Measurements from ENCODE around the gene CHRNA4.
A peak's percentile ranks its signal among the peaks of the same experiment; 100 is the strongest.

The CHRNA4 gene

DNA sequence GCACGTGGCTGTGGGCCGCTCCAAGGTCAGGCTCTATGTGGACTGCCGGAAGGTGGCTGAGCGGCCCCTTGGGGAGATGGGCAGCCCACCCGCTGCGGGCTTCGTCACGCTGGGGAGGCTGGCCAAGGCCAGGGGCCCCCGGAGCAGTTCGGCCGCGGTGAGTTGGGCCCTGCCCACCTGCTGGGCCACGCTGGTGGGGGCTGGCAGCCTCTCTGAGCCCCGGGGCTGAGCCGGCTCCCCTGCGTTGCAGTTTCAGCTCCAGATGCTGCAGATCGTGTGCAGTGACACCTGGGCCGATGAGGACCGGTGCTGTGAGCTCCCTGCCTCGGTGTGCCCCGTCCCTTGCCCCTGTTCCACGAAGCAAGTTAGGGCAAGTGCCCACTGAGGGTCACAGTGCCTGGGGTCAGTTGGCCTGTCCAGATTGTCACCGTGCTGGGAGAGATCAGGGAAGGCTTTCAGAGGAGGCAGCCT is 41.1 kb downstream of the CHRNA4 start:
- no peak for DNase-seq

DNA sequence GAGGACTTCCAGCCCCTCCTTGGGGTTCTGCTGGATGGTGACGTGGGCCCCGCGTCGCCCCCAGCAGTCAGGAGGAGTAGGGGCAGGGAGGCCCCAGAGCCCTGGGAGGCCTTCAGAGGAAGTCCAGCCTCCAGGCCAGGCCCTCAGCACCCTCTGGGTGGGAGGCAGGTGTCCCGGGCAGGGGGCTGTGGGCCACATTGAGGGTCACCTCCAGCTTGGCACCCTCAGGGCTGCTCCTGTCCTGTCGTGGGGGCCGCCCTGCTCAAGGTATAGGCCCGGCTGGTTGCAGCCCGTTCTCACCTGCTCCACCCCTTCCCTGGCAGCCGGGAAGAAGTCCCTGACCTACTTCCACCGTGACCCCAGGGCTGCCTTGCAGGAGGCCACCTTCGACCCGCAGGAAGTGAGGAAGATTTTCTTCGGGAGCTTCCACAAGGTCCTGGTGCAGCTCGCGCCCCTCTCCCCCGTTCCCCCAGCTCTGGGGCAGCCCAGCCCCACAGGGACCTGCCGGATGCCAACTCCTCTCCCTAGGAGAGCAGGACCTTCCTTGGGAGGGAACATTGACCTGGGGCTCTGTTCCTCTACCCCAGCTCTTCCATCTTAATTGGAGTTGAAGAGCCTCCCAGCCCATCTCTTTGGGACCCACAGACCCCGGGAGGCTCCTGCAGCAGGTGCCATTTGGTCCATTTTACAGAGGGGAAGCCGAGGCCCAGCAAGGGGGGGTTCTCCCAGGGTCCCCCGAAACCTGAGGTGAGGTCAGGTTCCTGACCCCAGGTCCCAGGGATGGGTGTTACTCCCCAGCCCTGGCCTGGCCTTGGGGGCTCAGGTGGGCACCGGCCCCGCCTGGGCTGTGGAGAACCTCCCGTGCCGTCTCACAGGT is 41.7 kb downstream of the CHRNA4 start:
- no peak for DNase-seq

DNA sequence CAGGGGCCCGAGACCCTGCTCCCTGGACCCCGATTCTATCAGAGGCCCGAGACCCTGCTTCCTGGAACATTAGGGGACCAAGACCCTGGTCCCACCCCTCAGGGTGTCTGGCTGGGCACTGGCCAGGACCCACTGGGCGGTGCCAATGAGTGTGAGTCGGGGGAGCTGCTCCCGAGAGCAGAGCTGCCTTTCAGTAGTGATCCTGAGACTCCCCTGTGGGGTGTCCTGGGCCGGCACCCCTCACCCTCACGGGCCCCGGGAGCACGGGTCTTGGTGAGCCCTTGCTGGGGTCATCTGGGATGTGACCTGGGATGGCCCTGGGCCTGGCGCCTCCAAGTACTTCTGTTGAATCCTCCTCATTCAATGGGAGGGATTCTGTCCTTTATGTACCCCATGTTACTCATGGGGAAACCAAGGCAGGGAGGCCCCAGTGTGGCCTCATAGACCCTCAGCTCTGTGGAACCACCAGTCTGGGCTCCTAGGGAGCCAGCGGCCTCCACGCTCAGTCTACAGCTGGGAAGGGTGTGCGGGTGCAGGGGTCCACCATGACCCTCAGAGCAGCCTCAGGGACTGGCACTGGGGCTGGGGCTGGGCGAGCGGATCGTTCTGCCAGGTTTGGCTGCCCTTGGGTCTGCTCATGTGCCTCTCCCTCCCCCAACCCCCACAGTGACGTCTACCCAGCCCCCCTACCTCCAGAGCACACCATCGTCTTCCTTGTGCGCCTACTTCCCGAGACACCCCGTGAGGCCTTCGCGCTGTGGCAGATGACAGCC is 42.6 kb downstream of the CHRNA4 start:
- no peak for DNase-seq

DNA sequence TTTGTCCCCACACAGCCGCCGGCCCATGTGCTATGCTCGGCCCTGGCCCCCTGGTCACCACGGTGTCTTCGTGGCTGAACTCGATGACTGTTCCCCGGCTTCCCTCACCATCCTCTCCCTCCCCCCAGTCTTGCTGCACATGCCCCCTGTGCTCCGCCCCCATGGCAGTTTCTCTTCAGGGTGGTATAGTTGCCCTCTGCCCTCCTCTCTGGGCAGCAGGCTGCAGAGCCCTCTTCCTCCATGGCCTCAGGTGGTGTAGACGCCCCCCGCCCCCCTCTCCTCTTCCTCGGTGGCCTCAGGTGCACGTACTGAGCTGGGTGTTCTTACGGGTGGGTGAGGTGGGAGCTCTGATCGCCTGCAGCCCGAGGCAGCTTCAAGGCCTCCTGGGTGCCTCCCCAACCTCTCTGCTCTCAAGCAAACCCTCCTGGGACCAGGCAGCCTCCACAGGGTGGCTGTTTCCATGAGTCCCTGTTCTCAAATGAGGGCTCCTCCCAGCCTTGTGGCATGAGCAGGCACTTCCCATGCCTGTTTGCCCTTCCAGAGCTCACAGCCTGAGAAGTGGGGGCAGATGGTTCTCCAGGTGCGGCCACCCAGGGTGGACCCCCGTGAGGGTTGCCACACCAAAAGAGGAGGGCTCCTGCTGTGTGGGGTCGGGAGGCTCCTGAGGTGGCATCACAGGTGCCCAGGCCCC is 43.4 kb downstream of the CHRNA4 start:
- DNase-seq, result no peak

DNA sequence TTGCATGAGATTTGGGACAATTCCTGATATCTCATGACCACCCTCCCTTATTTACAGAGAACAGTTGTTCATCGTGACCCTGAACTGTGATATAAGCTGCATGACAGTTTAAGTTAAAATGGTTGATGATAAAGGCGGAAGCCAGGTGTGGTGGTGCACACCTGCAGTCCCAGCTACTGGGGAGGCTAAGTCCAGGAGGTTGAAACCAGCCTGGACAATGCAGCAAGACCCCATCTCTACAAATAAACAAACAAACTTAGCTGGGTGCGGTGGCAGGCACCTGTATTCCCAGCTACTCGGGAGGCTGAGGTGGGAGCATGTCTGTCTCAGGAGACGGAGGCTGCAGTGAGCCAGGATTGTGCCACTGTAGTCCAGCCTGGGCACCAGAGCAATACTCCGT is 44.1 kb downstream of the CHRNA4 start:
- no peak for DNase-seq

DNA sequence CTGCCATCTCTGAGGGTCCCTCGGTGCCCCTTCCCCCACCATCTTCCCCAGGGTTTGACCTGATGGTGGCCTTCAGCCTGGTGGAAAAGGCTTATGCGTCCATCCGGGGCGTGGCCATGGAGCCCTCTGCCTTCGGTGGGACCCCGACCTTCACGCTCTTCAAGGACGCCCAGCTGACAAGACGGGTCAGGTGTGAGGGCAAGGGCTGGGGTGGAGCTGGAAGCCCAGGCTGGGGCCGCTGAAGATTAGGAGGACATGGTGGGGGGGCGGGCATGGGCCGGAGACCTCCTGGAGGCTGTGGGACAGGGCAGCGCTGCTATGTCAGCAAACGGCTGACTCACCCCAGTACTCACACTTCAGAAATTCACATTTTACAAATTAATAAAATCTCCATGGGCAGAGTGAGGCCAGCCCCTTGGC is 44.6 kb downstream of the CHRNA4 start:
- DNase-seq, result no peak

DNA sequence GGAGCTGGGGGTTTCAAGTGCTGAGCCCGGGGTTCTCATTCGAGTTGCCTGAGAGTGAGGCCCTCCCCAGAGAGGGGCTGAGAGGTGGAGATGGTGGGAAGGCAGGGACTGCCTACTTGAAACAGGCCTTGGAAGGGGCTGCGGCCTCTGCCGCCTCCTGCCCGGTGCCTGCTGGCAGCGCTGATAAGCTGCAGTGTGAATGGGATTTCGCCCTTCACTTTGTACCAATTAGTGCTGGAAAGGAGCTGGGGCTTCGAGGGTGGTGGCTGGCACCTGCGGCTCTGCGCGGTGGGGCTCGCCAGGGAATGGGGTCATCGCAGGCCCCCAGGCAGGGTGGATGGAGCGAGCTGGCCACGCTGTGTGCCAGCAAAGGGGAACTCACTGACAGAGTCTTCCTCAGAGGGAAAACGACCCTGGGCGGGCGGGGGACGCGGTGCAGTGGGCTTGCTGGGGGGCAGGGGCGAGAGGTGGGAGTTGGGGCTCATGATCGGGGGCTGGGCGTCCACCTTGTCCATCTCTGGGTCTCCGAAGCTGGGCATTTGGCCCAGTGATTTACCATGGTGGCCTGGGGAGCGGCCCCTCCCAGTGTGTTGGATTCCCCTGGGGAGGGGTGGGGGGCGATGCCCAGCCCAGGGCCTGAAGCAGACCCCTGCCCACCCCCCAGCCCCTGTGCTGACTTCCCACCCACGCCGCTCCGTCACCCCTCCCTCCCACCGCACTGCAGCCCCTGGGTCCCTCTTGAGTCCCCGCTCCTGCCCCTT is 45.2 kb downstream of the CHRNA4 start:
- DNase-seq, result no peak

DNA sequence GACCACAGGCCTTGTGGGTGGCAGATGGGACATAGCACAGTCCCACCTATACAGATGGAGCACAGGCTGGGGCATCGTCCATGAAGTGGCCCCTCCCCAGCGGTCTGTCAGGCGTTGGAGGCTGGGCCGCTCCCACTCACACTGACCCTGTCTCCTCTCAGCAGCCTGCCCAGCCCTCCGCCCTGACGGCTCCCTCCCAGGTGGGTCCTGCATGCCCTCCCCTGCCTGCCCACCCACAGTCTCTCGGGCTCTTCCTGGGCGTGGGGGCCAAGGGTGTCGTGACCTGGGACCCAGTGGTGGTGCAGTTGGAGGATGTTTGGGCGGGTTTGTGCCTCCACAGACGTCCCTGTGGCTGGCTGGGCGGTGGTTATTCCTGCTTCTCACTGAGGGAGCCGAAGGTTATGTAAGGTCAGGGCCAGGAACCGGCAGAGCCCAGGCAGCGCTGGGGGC is 45.9 kb downstream of the CHRNA4 start:
- no peak for DNase-seq

DNA sequence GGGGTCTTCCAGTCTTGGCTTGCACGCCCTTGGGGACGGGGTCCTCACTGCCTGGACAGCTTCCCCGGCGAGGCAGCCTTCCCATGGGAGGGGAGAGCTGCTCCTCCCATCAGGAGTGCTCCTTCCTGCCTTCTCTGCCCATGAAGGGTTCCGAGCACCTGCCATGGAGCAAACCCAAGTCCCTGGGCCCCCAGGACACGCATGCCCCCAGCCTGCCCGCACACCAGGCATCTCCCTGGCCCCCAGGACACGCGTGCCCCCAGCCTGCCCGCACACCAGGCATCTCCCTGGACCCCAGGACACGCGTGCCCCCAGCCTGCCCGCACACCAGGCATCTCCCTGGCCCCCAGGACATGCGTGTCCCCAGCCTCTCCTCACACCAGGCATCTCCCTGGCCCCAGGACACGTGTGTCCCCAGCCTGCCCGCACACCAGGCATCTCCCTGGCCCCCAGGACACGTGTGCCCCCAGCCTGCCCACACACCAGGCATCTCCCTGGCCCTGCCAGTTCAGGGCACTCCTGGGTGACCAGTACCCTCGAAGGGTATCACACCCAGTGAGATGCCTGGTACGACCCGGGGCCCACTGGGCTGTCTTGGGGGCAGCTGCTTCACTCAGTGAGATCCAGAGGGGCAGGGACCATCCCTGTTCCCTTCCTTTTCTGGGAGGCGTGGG is 46.4 kb downstream of the CHRNA4 start:
- no peak for DNase-seq

DNA sequence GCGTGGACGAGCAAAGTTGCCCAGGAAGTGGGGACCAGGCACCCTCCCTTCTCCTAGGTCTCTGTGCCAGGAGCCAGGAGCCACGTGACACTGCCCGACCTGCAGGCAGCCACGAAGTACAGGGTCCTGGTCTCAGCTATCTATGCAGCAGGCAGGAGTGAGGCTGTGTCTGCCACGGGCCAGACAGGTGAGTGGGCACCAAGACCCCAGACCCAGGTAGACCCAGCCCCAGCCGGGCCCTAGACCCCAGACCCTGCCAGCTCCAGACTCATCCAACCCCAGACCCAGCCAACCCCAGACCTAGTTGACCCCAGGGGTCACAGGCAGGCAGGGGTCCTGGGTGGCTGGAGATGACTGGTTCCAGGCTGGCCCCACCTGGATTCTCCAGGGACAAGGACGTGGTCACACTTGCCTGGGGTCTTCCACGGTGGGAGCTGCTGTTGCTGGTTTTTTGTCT is 47.1 kb downstream of the CHRNA4 start:
- DNase-seq, result no peak

DNA sequence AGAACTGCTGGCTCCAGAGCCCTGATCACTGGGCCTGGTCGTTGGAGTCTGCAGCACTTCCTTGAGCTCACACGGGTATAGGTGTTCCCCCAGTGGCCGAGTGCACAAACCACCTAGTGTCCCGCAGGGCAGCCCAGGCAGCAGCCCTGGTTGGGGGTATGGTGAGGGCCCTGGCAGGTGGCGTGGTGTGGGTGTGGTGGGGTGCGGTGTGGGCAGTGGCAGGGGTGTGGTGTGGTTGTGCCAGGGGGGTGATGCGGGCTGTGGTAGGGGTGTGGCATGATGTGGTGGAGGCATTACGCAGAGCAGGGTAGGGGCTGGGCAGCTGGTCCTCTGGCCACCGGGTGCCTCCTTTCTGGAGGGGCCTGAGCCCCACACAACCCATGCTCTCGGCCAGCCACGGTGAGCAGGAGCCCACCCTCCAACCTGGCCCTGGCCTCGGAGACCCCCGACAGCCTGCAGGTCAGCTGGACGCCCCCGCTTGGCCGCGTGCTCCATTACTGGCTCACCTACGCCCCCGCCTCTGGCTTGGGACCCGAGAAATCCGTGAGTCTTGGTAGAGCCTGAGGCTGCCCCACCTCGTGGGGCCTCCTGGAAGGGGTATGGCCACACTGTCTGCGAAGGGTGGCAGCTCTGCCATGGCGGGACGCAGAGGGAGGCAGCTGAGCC is 47.7 kb downstream of the CHRNA4 start:
- no peak for DNase-seq

DNA sequence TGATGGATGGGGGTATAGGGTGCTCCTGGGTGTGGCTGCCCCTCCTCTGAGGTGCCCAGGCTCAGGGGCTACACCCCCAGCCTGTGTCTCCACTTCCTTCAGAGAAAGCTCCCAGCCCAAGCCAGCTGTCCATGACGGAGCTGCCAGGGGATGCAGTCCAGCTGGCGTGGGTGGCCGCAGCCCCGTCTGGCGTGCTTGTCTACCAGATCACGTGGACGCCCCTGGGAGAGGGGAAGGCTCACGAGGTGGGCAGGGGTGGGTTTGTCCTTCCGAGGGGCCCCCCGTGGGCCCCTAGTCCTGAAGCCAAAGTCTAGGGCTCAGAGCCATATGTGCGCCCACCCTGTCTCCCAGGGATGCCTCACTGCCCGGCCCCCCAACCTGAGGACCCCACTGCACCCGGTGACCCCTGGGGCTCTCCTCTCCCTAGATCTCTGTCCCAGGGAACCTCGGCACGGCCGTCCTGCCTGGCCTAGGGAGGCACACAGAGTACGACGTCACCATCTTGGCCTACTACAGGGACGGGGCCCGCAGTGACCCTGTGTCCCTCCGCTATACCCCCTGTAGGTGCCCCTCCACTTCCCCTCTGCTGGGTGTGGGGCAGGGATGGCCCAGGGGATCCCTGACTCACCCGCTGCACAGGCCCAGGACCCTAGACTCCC is 48.3 kb downstream of the CHRNA4 start:
- DNase-seq, result no peak

DNA sequence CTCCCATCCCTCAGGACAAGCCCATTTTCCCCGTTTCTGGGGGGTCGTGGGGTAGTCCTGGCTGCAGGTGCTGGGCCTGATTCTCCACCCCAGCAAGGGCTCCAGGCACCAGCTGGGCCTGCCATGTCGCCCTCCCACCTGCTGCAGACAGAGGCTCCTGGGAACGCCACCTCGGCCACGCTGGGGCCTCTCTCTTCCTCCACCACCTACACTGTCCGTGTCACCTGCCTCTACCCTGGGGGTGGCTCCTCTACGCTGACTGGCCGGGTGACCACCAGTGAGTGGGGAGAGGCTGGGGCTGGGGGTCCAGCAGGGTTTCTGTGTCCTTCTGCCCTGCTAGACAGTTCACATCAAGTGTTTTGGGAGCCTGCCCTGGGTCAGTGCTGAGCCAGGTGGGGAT is 48.9 kb downstream of the CHRNA4 start:
- DNase-seq, result no peak

DNA sequence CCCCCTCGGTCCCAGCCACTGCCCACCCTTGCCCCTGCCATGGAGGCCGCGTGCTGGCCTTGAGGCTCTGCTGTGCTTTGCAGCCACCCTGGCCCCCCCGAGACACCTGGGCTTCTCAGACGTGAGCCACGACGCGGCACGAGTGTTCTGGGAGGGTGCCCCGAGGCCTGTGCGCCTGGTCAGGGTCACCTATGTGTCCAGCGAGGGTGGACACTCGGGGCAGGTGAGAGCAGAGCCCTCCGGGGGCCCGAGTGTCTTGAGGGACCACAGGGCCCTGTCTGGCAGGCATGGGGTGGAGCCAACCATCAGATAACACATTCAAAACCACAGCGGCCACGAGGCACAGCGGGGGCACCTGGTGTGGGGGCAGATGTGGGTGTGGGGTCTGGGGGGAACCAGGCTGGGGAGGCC is 49.3 kb downstream of the CHRNA4 start:
- no peak for DNase-seq

DNA sequence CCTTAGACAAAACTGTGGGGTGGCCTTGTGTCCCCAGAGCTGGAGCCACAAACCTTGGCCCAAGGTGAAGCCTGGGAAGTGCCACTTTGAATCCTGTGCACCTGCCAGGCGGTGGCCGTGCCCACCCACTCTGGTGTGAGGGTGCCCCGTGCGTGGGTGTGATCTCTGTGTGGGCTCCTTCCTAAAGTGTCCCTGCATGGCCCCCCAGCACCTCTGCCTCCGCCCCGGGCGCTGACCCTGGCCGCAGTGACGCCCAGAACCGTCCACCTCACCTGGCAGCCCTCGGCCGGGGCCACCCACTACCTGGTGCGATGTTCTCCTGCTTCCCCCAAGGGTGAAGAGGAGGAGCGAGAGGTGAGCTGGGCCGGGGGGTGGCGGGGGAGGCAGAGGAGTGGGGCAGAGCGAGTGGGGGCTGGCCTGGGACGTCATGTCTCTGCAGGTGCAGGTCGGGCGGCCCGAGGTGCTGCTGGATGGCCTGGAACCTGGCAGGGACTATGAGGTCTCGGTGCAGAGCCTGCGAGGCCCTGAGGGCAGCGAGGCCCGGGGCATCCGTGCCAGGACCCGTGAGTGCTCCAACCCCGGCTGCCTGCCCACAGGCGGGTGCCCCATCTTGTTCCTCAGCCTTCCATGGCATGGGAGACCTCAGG is 49.8 kb downstream of the CHRNA4 start:
- no peak for DNase-seq

DNA sequence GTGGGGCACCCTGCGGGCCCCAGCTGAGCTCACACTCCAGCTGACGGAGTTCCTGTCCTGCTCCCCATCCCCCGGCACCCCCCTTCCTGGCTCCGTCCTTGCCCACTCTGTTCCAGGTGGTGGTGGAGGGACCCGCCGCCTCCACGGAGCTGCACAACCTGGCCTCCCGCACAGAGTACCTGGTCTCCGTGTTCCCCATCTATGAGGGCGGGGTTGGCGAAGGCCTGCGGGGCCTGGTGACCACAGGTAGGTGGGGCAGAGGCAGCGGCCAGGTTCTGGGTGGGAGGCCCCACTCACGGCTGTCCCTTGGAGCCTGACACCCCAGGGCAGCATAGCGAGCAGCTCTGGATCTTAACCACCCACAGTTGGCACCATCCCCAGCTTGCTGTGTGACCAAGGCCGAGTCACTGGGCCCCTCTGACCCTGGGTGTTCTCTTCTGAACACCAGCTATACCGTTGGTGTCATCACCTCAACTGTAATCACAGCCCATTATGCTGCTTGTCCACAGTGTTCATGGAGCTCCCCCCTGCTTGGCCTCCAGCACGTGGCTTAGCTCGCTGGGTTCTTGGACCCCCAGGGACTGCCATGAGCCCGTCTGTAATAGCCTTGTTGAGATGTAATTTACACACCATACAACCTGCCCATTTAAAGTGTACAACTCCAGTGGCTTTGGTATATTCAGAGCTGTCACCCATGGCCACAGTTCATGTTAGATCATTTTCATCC is 50.7 kb downstream of the CHRNA4 start:
- DNase-seq, result no peak

DNA sequence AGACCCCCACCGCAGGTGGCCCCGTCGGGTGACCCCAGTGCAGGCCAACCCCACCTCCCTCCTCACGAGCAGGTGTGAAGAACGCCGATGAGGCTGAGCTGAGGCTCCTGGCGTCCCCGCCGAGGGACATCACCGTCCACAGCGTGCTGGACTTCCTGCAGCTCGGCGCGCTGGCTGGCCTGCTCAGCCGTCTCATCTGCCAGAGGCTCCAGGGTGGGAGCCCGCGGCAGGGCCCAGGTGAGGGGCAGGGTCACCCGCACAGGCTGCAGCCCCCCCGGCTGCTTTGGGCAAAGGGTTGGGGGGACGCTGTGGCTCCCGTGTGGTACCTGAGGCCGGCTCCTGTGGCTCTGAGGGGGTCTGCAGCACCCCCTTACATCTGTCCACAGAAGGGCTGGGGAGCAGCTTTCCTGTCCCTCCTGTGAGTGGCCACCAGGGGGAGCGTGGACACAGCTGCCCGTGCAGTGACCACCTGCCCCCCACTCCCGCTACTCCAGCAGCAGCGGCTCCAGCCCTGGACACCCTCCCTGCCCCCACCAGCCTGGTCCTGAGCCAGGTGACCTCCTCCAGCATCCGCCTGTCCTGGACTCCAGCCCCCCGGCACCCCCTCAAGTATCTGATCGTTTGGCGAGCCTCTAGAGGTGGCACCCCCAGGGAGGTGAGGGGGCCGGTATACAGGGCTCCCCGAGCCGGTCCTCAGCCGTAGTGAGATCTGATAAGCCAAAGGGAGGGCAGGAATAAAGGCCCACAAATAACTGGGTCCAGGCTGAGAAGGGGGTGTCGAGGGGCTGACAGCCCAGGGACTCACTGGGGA is 51.7 kb downstream of the CHRNA4 start:
- peak; percentile 77 for DNase-seq

Measured in right kidney (tissue), 1 donor.